GM12878 (cell line): ENCODE measurements around the gene MANBA. TPM values are rescaled to one million over a fixed set of nuclear protein-coding genes. Genes with fewer than 3 reads are reported as not detected.

Experiments used
- ATAC-seq: fragments of 200-7000 bp; cut with Tn5 transposase; 3 replicates; pipeline ENCODE4 v1.9.1; 2020; ENCODE audit warnings: mild to moderate bottlenecking, moderate library complexity
- BruUV-seq: library from RNA; stranded (reverse); fragments of 400-500 nt; replicated peaks from 2 replicates; lab custom pipeline; 2021; lab: Mats Ljungman, UMichigan
- CTCF ChIA-PET: fragments of 300-600 bp; sonication (Branson Sonifier 250); formaldehyde crosslinking; extraction: SDS; loops from one replicate; lab custom pipeline; 2021; ENCODE audit warnings: inconsistent platforms; lab: Yijun Ruan, JAX
- POLR2A ChIA-PET: fragments of 350-600 bp; formaldehyde crosslinking; extraction: SDS; loops from one replicate; lab custom pipeline; 2021; ENCODE audit warnings: inconsistent platforms; lab: Charles Lee
- RAD21 ChIA-PET: fragments of 300-600 bp; sonication (Branson Sonifier 250); formaldehyde crosslinking; loops from one replicate; lab custom pipeline; 2023; ENCODE audit warnings: antibody characterized with exemption; ENCODE audit not compliant: unreplicated experiment; lab: Charles Lee
- SMC1A ChIA-PET: fragments of 300-600 bp; sonication (Branson Sonifier 250); formaldehyde crosslinking; loops from one replicate; lab custom pipeline; 2023; ENCODE audit not compliant: unreplicated experiment, uncharacterized antibody; lab: Charles Lee
- DNase-seq: peaks from one replicate; pipeline ENCODE4 v3.0.0-alpha.2; 2011; ENCODE audit warnings: low read depth, low spot score
- FAIRE-seq: peaks from 3 replicates; lab custom pipeline; 2011; peaks lifted over from hg19 to GRCh38; lab: Jason Lieb, UNC
- H2AFZ ChIP-seq: 2 replicates; pipeline ENCODE4 v1.6.0; 2011; ENCODE audit warnings: low read depth, low read length, control low read depth; ENCODE audit not compliant: control insufficient read depth
- H3K27ac ChIP-seq: 2 replicates; pipeline ENCODE4 v1.5.1; 2011; ENCODE audit warnings: control low read depth; ENCODE audit not compliant: control insufficient read depth, insufficient read depth
- H3K27me3 ChIP-seq, 2 experiments: replicated peaks in 1 of 2; 2 replicates each; pipeline versions ENCODE4 v1.6.0 to v1.6.1; 2011; ENCODE audit warnings: low read length in 1 of 2; ENCODE audit not compliant: control insufficient read depth in 2 of 2, insufficient read depth in 2 of 2
- H3K36me3 ChIP-seq, 2 experiments: 2 replicates each; pipeline ENCODE4 v1.5.1; 2011; ENCODE audit warnings: low read length in 1 of 2; ENCODE audit not compliant: control insufficient read depth in 2 of 2, insufficient read depth in 2 of 2
- H3K4me1 ChIP-seq: 2 replicates; pipeline ENCODE4 v1.6.1; 2011; ENCODE audit warnings: mild to moderate bottlenecking, low read length, moderate library complexity, mixed read lengths; ENCODE audit not compliant: control insufficient read depth, insufficient read depth
- H3K4me2 ChIP-seq: 2 replicates; pipeline ENCODE4 v1.6.0; 2011; ENCODE audit warnings: control low read depth; ENCODE audit not compliant: control insufficient read depth, insufficient read depth
- H3K4me3 ChIP-seq: fragments of 200-600 bp; sonication (generic); 2 replicates; pipeline ENCODE4 v1.5.1; 2016
- H3K79me2 ChIP-seq: 2 replicates; pipeline ENCODE4 v1.6.0; 2011; ENCODE audit warnings: low read length; ENCODE audit not compliant: control insufficient read depth, insufficient read depth
- H3K9ac ChIP-seq: 2 replicates; pipeline ENCODE4 v1.8.0; 2011; ENCODE audit warnings: low read length, control low read depth, mixed read lengths; ENCODE audit not compliant: control insufficient read depth, insufficient read depth
- H3K9me3 ChIP-seq: replicated peaks from 3 replicates; pipeline ENCODE4 v1.5.1; 2011; ENCODE audit warnings: mild to moderate bottlenecking, low read length; ENCODE audit not compliant: control insufficient read depth, insufficient read depth
- H4K20me1 ChIP-seq: 2 replicates; pipeline ENCODE4 v1.6.0; 2011; ENCODE audit not compliant: control insufficient read depth, insufficient read depth
- EED ChIP-seq: sonication (generic); IDR thresholded peaks from 2 replicates; pipeline ENCODE4 v1.6.1; 2016; ENCODE audit warnings: antibody characterized with exemption, low read depth
- ETV6 ChIP-seq, 2 experiments: fragments of 450-650 bp in 1 of 2; IDR thresholded peaks in 1 of 2; conservative IDR thresholded peaks in 1 of 2; 2 replicates each; pipeline ENCODE4 v1.6.1; 2014; ENCODE audit warnings: antibody characterized with exemption in 1 of 2, borderline replicate concordance in 1 of 2, low read depth in 1 of 2, mild to moderate bottlenecking in 1 of 2, moderate library complexity in 1 of 2
- EZH2 ChIP-seq: IDR thresholded peaks from 2 replicates; pipeline ENCODE4 v1.6.1; 2012; ENCODE audit warnings: low read depth, mild to moderate bottlenecking, control low read depth, inconsistent platforms, low read length, borderline replicate concordance; ENCODE audit not compliant: control insufficient read depth
- FOS ChIP-seq: IDR thresholded peaks from 3 replicates; pipeline ENCODE4 v1.6.1; 2011; ENCODE audit warnings: borderline replicate concordance; ENCODE audit not compliant: insufficient read length; ENCODE audit errors: extremely low read depth
- GATAD2B ChIP-seq: fragments of 450-650 bp; conservative IDR thresholded peaks from 2 replicates; pipeline ENCODE4 v1.6.1; 2017; ENCODE audit warnings: low read depth, mild to moderate bottlenecking, moderate library complexity
- JUND ChIP-seq: IDR thresholded peaks from 2 replicates; pipeline ENCODE4 v1.6.1; 2012; ENCODE audit warnings: low read depth, mild to moderate bottlenecking, low read length, improper control_type of control experiment, moderate library complexity
- NFYB ChIP-seq: IDR thresholded peaks from 2 replicates; pipeline ENCODE4 v1.6.1; 2011; ENCODE audit warnings: low read depth, mild to moderate bottlenecking, low read length, improper control_type of control experiment, moderate library complexity; ENCODE audit not compliant: insufficient read depth
- SMC3 ChIP-seq: IDR thresholded peaks from 2 replicates; pipeline ENCODE4 v1.6.1; 2011; ENCODE audit warnings: low read length, improper control_type of control experiment, borderline replicate concordance
- SREBF2 ChIP-seq: IDR thresholded peaks from 2 replicates; pipeline ENCODE4 v1.6.1; 2012; ENCODE audit warnings: mild to moderate bottlenecking, low read length
- STAT1 ChIP-seq: fragments of 450-650 bp; conservative IDR thresholded peaks from 2 replicates; pipeline ENCODE4 v1.6.1; 2014; ENCODE audit warnings: antibody characterized with exemption, mild to moderate bottlenecking
- TBL1XR1 ChIP-seq: IDR thresholded peaks from 2 replicates; pipeline ENCODE4 v1.6.1; 2012; ENCODE audit warnings: low read depth, low read length, improper control_type of control experiment
- WGBS: methylation state at CpG from one replicate; pipeline ENCODE4 v1.1.6; 2016; ENCODE audit warnings: low lambda C conversion rate; ENCODE audit not compliant: insufficient replicate concordance, insufficient coverage; ENCODE audit errors: missing lambda C conversion rate; 5-methylcytosine and 5-hydroxymethylcytosine counted together
- in situ Hi-C: fragments of 300-500 bp; cut with MboI; formaldehyde crosslinking; loops from 9 replicates; pipeline ENCODE4 v1.14.3; 2018; ENCODE audit warnings: mixed read lengths
- intact Hi-C: fragments of 100-400 bp; cut with micrococcal nuclease; formaldehyde crosslinking; loops from one replicate; pipeline ENCODE4 v1.14.2; 2022; ENCODE audit not compliant: unreplicated experiment
- polyA plus RNA-seq, 11 experiments: library from polyadenylated mRNA; depleted of rRNA in 4 of 11; unstranded in 6 of 11; stranded (reverse) in 5 of 11; fragments of >200 nt; fragmentation: Nextera tagmentation in 4 of 11; fragmentation: Illumina TruSeq in 1 of 11; extraction: Ambion mirVana in 4 of 11; extraction: Trizol in 1 of 11; gene quantifications; 1 replicate in 1 of 11; 2 replicates in 10 of 11; pipeline versions ENCODE4 v1.2.1 to v1.2.3, GENCODE V29; 2011 to 2016; ENCODE audit warnings: inconsistent platforms in 2 of 11, missing spikeins in 2 of 11, low read depth in 1 of 11
- total RNA-seq, 4 experiments: library from RNA; depleted of rRNA in 3 of 4; stranded (reverse); fragments of >200 nt in 3 of 4; fragmentation: Illumina TruSeq in 1 of 4; extraction: Trizol in 1 of 4; gene quantifications; 2 replicates each; pipeline versions ENCODE4 v1.2.1 to v1.2.3, GENCODE V29; 2013 to 2021
- TF ChIP-seq, protein P1 (sequence below): IDR thresholded peaks from 2 replicates; pipeline ENCODE4 v1.6.1; 2011; ENCODE audit warnings: low read depth, mild to moderate bottlenecking, low read length, moderate library complexity, borderline replicate concordance; ENCODE audit errors: extremely low read depth
- TF ChIP-seq, protein P2 (sequence below): fragments of 450-650 bp; IDR thresholded peaks from 2 replicates; pipeline ENCODE4 v1.6.1; 2016; ENCODE audit warnings: mild to moderate bottlenecking
- TF ChIP-seq, protein P3 (sequence below), 3 experiments: IDR thresholded peaks in 2 of 3; conservative IDR thresholded peaks in 1 of 3; 2 replicates each; pipeline ENCODE4 v1.5.1; 2011; ENCODE audit warnings: low read depth in 3 of 3, low read length in 3 of 3, mild to moderate bottlenecking in 3 of 3, control low read depth in 2 of 3, moderate library complexity in 2 of 3, inconsistent platforms in 1 of 3, mixed read lengths in 1 of 3; ENCODE audit not compliant: control insufficient read depth in 2 of 3, insufficient read depth in 1 of 3; ENCODE audit errors: extremely low read depth in 1 of 3

MANBA gene
- total and polyA plus RNA-seq, 10 of the 15 experiments (the other 5 are each of a cell fraction or from before 2014, with no cell fraction given) = 3.8 to 19.0 (median 12.5) TPM

DNA sequence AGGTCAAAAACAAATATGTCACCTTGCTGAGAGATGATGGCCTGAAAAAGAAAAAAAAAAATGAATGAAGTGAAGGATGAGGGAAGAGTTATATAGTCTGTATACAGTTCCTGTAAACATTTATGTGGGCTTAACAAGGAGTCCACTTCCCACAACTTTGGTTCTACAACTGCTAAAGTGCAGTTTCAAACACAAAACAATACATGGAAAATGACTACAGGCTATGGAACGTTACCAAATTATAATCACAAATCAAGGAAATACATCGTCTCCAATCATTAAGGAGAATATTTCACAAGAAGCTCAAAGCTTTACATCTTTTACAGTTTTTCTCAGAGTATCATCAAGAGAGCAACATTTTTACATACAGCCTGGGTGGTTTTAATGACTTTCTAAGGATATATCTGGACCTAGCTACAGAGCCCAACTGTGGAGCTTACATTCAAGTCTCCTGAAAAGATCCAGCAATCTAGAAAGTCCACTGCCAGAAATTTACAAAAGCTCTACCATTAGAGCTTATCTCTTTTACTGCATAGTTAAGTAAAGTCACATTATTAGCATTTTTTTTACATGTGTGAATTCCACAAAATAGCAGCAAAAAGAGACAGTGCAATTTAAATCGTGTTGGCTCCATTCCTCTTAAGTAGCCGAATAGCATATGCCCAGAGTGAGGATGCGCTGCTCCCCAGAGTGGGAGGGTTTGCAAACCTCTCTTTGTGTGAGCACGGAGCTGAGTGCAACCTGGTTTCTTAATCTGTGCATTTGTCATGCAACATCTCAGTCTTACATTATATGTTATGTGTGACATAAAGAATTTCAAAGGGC lies 128.3 kb downstream of the MANBA start:
- in situ Hi-C loops (loop anchor here (25.0 kb wide), 1 partner anchor 1155 kb away; no protein-coding TSS in a partner anchor), intact Hi-C loops (no loop called here)
- Histone ChIP-seq H3K27me3 (no peaks in the 10 kb centered on the region), H3K4me1 (no peaks in the 10 kb centered on the region), H2AFZ (no peak overlapping the region), H3K4me3 (no peak overlapping the region), H3K79me2 (no peaks in the 10 kb centered on the region), H3K9me3 (no peaks in the 10 kb centered on the region), H3K4me2 (no peak overlapping the region), H3K36me3 (peaks cover 0 to 17% of the 10 kb centered on the region in 2 experiments; a peak in 3 of 4 replicates), H3K27ac (no peak overlapping the region), H3K9ac (no peak overlapping the region), H4K20me1 (no peaks in the 10 kb centered on the region)
- 89% methylated on average over 6 of the region's 6 CpGs for WGBS
- CTCF ChIA-PET = interaction anchor here (0.6 to 2.6 kb wide), 6 partner anchors 8 to 460 kb away, joined by 3 to 12 read pairs (median 4); no protein-coding TSS in a partner anchor
- POLR2A ChIA-PET = no interaction called here
- FAIRE-seq (no peak), ATAC-seq (no peak), DNase-seq (no peak)
- no TSS peak for BruUV-seq
- RAD21 ChIA-PET = interaction anchor here (1.4 kb wide), 1 partner anchor 377 kb away, joined by 4 read pairs; no protein-coding TSS in a partner anchor
- no peak for TF ChIP-seq EED
- TF ChIP-seq, protein P1, sequence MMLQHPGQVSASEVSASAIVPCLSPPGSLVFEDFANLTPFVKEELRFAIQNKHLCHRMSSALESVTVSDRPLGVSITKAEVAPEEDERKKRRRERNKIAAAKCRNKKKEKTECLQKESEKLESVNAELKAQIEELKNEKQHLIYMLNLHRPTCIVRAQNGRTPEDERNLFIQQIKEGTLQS = no peak
- no peak for TF ChIP-seq GATAD2B
- TF ChIP-seq, protein P2, sequence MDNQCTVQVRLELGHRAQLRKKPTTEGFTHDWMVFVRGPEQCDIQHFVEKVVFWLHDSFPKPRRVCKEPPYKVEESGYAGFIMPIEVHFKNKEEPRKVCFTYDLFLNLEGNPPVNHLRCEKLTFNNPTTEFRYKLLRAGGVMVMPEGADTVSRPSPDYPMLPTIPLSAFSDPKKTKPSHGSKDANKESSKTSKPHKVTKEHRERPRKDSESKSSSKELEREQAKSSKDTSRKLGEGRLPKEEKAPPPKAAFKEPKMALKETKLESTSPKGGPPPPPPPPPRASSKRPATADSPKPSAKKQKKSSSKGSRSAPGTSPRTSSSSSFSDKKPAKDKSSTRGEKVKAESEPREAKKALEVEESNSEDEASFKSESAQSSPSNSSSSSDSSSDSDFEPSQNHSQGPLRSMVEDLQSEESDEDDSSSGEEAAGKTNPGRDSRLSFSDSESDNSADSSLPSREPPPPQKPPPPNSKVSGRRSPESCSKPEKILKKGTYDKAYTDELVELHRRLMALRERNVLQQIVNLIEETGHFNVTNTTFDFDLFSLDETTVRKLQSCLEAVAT = no peak
- TF ChIP-seq SREBF2 = no peak
- TF ChIP-seq NFYB = no peak
- TF ChIP-seq STAT1 = no peak
- no peak for TF ChIP-seq FOS
- no peak for TF ChIP-seq ETV6 (conservative IDR thresholded peaks at IDR 0.05 in 1 of 2, IDR thresholded peaks at IDR 0.05 in 1 of 2; ENCODE audit: borderline replicate concordance in 1 of 2, low read depth in 1 of 2)
- no peak for TF ChIP-seq JUND
- TF ChIP-seq TBL1XR1 = no peak
- no peak for TF ChIP-seq SMC3
- no peak for TF ChIP-seq EZH2
- TF ChIP-seq, protein P3, sequence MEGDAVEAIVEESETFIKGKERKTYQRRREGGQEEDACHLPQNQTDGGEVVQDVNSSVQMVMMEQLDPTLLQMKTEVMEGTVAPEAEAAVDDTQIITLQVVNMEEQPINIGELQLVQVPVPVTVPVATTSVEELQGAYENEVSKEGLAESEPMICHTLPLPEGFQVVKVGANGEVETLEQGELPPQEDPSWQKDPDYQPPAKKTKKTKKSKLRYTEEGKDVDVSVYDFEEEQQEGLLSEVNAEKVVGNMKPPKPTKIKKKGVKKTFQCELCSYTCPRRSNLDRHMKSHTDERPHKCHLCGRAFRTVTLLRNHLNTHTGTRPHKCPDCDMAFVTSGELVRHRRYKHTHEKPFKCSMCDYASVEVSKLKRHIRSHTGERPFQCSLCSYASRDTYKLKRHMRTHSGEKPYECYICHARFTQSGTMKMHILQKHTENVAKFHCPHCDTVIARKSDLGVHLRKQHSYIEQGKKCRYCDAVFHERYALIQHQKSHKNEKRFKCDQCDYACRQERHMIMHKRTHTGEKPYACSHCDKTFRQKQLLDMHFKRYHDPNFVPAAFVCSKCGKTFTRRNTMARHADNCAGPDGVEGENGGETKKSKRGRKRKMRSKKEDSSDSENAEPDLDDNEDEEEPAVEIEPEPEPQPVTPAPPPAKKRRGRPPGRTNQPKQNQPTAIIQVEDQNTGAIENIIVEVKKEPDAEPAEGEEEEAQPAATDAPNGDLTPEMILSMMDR (IDR thresholded peaks at IDR 0.05 in 2 of 3, conservative IDR thresholded peaks at IDR 0.05 in 1 of 3; ENCODE audit: control insufficient read depth in 2 of 3, extremely low read depth in 1 of 3, insufficient read depth in 1 of 3, low read depth in 3 of 3, low read length in 3 of 3) = no peak
- SMC1A ChIA-PET = interaction anchor here (0.7 to 0.9 kb wide), 3 partner anchors 10 to 460 kb away, joined by 3 read pairs; no protein-coding TSS in a partner anchor
